ENCODE measurements around the gene ACTL8. TPM values are rescaled to one million over a fixed set of nuclear protein-coding genes. Genes with fewer than 3 reads are reported as not detected.

The ACTL8 gene
- total and polyA plus RNA-seq, 2 experiments from 2014 or later, result 0.34 TPM; not detected in 1

DNA sequence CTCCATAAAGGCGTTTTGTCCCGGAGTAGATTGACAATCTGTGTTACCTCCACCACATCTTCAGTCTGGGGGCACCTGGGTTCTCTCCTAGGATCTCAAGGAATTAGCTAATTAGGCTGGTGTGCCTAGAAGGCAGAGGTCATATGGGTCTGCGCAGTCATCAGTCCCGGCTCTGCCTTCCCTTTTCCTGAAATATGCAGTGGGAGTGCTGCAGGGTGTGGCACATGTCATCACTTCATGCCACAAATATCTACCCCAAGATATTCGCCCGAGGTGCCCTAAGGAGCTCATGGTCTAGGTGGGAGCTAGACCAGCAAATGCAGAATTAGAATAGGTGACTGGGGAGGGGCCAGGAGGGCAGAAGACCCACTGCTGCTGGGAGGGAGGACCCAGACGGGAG, 42.9 kb downstream of the ACTL8 start:
- H3K4me2 ChIP-seq, result no peak overlapping the region
- no peaks in the 10 kb centered on the region for H3K9me2 ChIP-seq (replicated peaks; ENCODE audit: insufficient read depth)
- no peaks in the 10 kb centered on the region for H3K9me3 ChIP-seq (ENCODE audit: low read depth)
- H3K27ac ChIP-seq, result no peak overlapping the region
- H2AFZ ChIP-seq, result no peak overlapping the region
- DNase-seq (ENCODE audit: low spot score), result no peak
- no peak overlapping the region for H3K4me3 ChIP-seq
- H3K79me2 ChIP-seq, result no peaks in the 10 kb centered on the region
- no peaks in the 10 kb centered on the region for H3K4me1 ChIP-seq (ENCODE audit: insufficient read depth)
- peaks cover 22% of the 10 kb centered on the region for H3K27me3 ChIP-seq
- TF ChIP-seq EZH2 (IDR thresholded peaks at IDR 0.05; ENCODE audit: borderline replicate concordance), result no peak
- TF ChIP-seq, protein P1, sequence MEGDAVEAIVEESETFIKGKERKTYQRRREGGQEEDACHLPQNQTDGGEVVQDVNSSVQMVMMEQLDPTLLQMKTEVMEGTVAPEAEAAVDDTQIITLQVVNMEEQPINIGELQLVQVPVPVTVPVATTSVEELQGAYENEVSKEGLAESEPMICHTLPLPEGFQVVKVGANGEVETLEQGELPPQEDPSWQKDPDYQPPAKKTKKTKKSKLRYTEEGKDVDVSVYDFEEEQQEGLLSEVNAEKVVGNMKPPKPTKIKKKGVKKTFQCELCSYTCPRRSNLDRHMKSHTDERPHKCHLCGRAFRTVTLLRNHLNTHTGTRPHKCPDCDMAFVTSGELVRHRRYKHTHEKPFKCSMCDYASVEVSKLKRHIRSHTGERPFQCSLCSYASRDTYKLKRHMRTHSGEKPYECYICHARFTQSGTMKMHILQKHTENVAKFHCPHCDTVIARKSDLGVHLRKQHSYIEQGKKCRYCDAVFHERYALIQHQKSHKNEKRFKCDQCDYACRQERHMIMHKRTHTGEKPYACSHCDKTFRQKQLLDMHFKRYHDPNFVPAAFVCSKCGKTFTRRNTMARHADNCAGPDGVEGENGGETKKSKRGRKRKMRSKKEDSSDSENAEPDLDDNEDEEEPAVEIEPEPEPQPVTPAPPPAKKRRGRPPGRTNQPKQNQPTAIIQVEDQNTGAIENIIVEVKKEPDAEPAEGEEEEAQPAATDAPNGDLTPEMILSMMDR (IDR thresholded peaks at IDR 0.05; ENCODE audit: poor library complexity), result no peak
- no peaks in the 10 kb centered on the region for H4K20me1 ChIP-seq (ENCODE audit: insufficient read depth, poor library complexity, severe bottlenecking)
- WGBS (ENCODE audit: low lambda C conversion rate, missing lambda C conversion rate), result 87% methylated on average over 7 of the region's 7 CpGs
- H3K36me3 ChIP-seq (replicated peaks; ENCODE audit: insufficient read depth, low read depth), result no peaks in the 10 kb centered on the region

DNA sequence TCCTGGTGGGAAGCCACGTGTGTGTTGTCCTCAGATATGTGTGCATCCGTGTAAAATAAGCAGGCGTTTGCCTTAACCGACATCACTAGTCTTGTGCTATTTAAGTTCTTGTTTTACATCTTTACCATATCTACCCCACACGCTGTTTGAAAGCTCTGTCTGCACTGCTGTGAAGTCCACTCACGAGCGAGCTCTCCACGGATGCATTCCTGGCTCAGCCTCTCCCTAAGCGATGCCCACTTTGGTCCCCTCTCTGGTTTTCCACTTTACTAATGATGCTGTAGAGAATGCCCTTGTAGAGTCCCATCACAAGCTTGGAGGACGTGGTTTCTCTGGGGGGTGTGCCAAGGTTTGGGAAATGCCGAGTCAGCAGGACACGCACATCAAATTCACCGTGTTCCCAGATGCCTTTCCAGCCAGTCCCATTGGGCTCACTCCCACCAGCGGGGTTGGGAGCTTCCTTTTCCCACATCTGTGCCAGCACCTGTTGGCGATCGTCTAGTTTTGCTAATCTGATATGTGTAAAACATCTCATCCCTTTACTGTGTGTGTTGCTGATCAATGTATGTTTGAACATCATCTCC, 43.8 kb downstream of the ACTL8 start:
- TF ChIP-seq EZH2phosphoT487 (IDR thresholded peaks at IDR 0.05; ENCODE audit: low read depth, severe bottlenecking, unreplicated experiment), result no peak
- no peaks in the 10 kb centered on the region for H3K9me2 ChIP-seq (replicated peaks; ENCODE audit: insufficient read depth)
- peaks cover 22% of the 10 kb centered on the region for H3K27me3 ChIP-seq
- H3K4me1 ChIP-seq (ENCODE audit: insufficient read depth), result no peaks in the 10 kb centered on the region
- H3K4me3 ChIP-seq, result no peak overlapping the region
- 86% methylated on average over 16 of the region's 16 CpGs for WGBS (ENCODE audit: low lambda C conversion rate, missing lambda C conversion rate)
- H3K4me2 ChIP-seq, result no peak overlapping the region
- H3K27ac ChIP-seq, result no peak overlapping the region
- DNase-seq (ENCODE audit: low spot score), result no peak
- H3K79me2 ChIP-seq, result no peaks in the 10 kb centered on the region
- no peak overlapping the region for H2AFZ ChIP-seq
- no peaks in the 10 kb centered on the region for H3K9me3 ChIP-seq (ENCODE audit: low read depth)
- H4K20me1 ChIP-seq (ENCODE audit: insufficient read depth, poor library complexity, severe bottlenecking), result no peaks in the 10 kb centered on the region
- H3K36me3 ChIP-seq (replicated peaks; ENCODE audit: insufficient read depth, low read depth), result no peaks in the 10 kb centered on the region

DNA sequence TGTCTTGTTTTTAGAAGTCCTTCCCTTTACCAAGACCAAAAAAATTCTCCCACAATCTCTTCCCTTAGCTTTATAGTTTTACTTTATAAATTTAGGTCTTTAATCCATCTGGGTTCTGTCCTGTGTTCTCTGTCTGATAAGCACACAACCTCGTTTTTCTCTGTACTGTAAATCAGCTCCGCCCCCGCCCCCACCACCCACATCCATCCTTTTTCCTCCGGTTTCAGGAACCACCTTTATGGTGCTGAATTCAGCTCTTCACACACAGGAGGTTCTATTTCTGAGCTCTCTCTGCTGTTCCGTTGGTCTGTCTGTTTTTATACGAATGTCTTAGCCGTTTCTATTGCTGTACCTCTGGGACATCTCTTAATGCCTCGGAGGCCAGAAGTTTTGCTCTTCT, 44.5 kb downstream of the ACTL8 start:
- Histone ChIP-seq H3K4me1 (ENCODE audit: insufficient read depth) (no peaks in the 10 kb centered on the region), H3K79me2 (no peaks in the 10 kb centered on the region), H4K20me1 (ENCODE audit: insufficient read depth, poor library complexity, severe bottlenecking) (no peaks in the 10 kb centered on the region), H3K9me2 (replicated peaks; ENCODE audit: insufficient read depth) (no peaks in the 10 kb centered on the region), H3K4me2 (no peak overlapping the region), H3K9me3 (ENCODE audit: low read depth) (no peaks in the 10 kb centered on the region), H3K36me3 (replicated peaks; ENCODE audit: insufficient read depth, low read depth) (no peaks in the 10 kb centered on the region), H3K27me3 (peaks cover 22% of the 10 kb centered on the region), H3K4me3 (no peak overlapping the region), H2AFZ (no peak overlapping the region), H3K27ac (no peak overlapping the region)
- DNase-seq (ENCODE audit: low spot score), result no peak
- WGBS (ENCODE audit: low lambda C conversion rate, missing lambda C conversion rate), result 76% methylated on average over 7 of the region's 8 CpGs
- TF ChIP-seq EZH2phosphoT487 (IDR thresholded peaks at IDR 0.05; ENCODE audit: low read depth, severe bottlenecking, unreplicated experiment) (no peak), EZH2 (IDR thresholded peaks at IDR 0.05; ENCODE audit: borderline replicate concordance) (no peak)
- TF ChIP-seq, protein P1 (IDR thresholded peaks at IDR 0.05; ENCODE audit: poor library complexity), result no peak

DNA sequence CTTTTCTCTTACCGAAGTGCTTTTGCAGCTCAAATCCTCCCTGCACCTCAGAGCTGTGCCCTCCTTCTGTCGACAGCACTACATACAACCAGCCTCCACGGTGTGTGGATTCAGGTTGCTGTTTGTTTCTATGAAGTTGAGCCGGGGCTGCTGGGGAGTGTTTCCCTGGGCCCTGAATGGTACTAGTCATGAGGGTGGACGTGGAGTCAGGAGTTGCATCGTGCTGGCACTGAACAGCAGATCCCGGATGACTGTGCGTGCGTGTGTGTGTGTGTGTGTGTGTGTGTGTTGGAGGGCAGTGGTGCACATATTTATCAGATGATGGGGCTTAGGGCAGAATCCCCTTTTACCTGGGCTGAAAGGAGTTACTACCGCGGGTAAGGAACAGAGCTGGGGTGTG, 47.0 kb downstream of the ACTL8 start:
- no peaks in the 10 kb centered on the region for H4K20me1 ChIP-seq (ENCODE audit: insufficient read depth, poor library complexity, severe bottlenecking)
- H3K9me2 ChIP-seq (replicated peaks; ENCODE audit: insufficient read depth), result no peaks in the 10 kb centered on the region
- H3K27me3 ChIP-seq, result peaks cover 22% of the 10 kb centered on the region
- no peak overlapping the region for H3K4me2 ChIP-seq
- no peak overlapping the region for H3K27ac ChIP-seq
- H3K9me3 ChIP-seq (ENCODE audit: low read depth), result no peaks in the 10 kb centered on the region
- no peak for TF ChIP-seq EZH2 (IDR thresholded peaks at IDR 0.05; ENCODE audit: borderline replicate concordance)
- TF ChIP-seq EZH2phosphoT487 (IDR thresholded peaks at IDR 0.05; ENCODE audit: low read depth, severe bottlenecking, unreplicated experiment), result no peak
- no peaks in the 10 kb centered on the region for H3K36me3 ChIP-seq (replicated peaks; ENCODE audit: insufficient read depth, low read depth)
- no peak for DNase-seq (ENCODE audit: low spot score)
- H3K4me3 ChIP-seq, result no peak overlapping the region
- no peaks in the 10 kb centered on the region for H3K4me1 ChIP-seq (ENCODE audit: insufficient read depth)
- WGBS (ENCODE audit: low lambda C conversion rate, missing lambda C conversion rate), result 79% methylated on average over 11 of the region's 11 CpGs
- H3K79me2 ChIP-seq, result no peaks in the 10 kb centered on the region
- H2AFZ ChIP-seq, result no peak overlapping the region
